ENCODE data around the gene USP11. TPM values are rescaled to one million over a fixed set of nuclear protein-coding genes. Genes with fewer than 3 reads are reported as not detected.

USP11 gene
- total and polyA plus RNA-seq, 2 experiments from 2014 or later: 64.2 to 65.1 TPM

- Mint-ChIP-seq H3K4me1 (peaks cover 3% of the 10 kb centered on the region; the same call in 2 of the 3 replicates), H3K27ac (no peak overlapping the region), H3K9me3 (no peaks in the 10 kb centered on the region), H3K27me3 (ENCODE audit: insufficient read depth, low read depth, poor library complexity) (peaks cover 6% of the 10 kb centered on the region), H3K4me3 (no peak overlapping the region), H3K36me3 (ENCODE audit: low read depth) (no peaks in the 10 kb centered on the region)
- no peak overlapping the region for H3K27ac ChIP-seq (ENCODE audit: low read depth)
- H3K79me2 ChIP-seq (replicated peaks; ENCODE audit: insufficient read depth): no peaks in the 10 kb centered on the region
- H3K4me2 ChIP-seq: no peak overlapping the region
- H3K36me3 ChIP-seq (ENCODE audit: insufficient read depth): no peaks in the 10 kb centered on the region
- ATAC-seq (no peak), DNase-seq (ENCODE audit: low spot score) (no peak)
- H2AFZ ChIP-seq: no peak overlapping the region
- no peaks in the 10 kb centered on the region for H3K9me2 ChIP-seq (ENCODE audit: insufficient read depth)
- H3K4me3 ChIP-seq: no peak overlapping the region
- no peaks in the 10 kb centered on the region for H3K4me1 ChIP-seq (ENCODE audit: insufficient read depth)
- H3K27me3 ChIP-seq (ENCODE audit: insufficient read depth): no peaks in the 10 kb centered on the region
- H3F3A ChIP-seq (replicated peaks; ENCODE audit: low read depth): no peaks in the 10 kb centered on the region
- no peak for TF ChIP-seq ZNF114 (CRISPR knock-in tag; IDR thresholded peaks at IDR 0.05)
- no peak for TF ChIP-seq EZH2 (IDR thresholded peaks at IDR 0.05; ENCODE audit: low read depth, unreplicated experiment)
- no peak for TF ChIP-seq STAT1 (IDR thresholded peaks at IDR 0.05; ENCODE audit: unreplicated experiment)
- TF ChIP-seq, protein P1, sequence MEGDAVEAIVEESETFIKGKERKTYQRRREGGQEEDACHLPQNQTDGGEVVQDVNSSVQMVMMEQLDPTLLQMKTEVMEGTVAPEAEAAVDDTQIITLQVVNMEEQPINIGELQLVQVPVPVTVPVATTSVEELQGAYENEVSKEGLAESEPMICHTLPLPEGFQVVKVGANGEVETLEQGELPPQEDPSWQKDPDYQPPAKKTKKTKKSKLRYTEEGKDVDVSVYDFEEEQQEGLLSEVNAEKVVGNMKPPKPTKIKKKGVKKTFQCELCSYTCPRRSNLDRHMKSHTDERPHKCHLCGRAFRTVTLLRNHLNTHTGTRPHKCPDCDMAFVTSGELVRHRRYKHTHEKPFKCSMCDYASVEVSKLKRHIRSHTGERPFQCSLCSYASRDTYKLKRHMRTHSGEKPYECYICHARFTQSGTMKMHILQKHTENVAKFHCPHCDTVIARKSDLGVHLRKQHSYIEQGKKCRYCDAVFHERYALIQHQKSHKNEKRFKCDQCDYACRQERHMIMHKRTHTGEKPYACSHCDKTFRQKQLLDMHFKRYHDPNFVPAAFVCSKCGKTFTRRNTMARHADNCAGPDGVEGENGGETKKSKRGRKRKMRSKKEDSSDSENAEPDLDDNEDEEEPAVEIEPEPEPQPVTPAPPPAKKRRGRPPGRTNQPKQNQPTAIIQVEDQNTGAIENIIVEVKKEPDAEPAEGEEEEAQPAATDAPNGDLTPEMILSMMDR (conservative IDR thresholded peaks at IDR 0.05; ENCODE audit: low read depth in 2 of 2): no peak
- TF ChIP-seq NANOG (IDR thresholded peaks at IDR 0.05; ENCODE audit: borderline replicate concordance): no peak
- no peak for TF ChIP-seq CREB1 (CRISPR knock-in tag; IDR thresholded peaks at IDR 0.05; ENCODE audit: low read depth)
- no peak for TF ChIP-seq POLR2AphosphoS5 (IDR thresholded peaks at IDR 0.05; ENCODE audit: low read depth)
- TF ChIP-seq ZNF331 (CRISPR knock-in tag; IDR thresholded peaks at IDR 0.05; ENCODE audit: low read depth): no peak
- TF ChIP-seq ETS1 (IDR thresholded peaks at IDR 0.05): no peak
- no peak for TF ChIP-seq REST (IDR thresholded peaks at IDR 0.05; ENCODE audit: unreplicated experiment)
- no peak for TF ChIP-seq JUNB (IDR thresholded peaks at IDR 0.05; ENCODE audit: unreplicated experiment)
- no peak for TF ChIP-seq EZH2phosphoT487 (IDR thresholded peaks at IDR 0.05; ENCODE audit: unreplicated experiment)
- TF ChIP-seq, protein P2, sequence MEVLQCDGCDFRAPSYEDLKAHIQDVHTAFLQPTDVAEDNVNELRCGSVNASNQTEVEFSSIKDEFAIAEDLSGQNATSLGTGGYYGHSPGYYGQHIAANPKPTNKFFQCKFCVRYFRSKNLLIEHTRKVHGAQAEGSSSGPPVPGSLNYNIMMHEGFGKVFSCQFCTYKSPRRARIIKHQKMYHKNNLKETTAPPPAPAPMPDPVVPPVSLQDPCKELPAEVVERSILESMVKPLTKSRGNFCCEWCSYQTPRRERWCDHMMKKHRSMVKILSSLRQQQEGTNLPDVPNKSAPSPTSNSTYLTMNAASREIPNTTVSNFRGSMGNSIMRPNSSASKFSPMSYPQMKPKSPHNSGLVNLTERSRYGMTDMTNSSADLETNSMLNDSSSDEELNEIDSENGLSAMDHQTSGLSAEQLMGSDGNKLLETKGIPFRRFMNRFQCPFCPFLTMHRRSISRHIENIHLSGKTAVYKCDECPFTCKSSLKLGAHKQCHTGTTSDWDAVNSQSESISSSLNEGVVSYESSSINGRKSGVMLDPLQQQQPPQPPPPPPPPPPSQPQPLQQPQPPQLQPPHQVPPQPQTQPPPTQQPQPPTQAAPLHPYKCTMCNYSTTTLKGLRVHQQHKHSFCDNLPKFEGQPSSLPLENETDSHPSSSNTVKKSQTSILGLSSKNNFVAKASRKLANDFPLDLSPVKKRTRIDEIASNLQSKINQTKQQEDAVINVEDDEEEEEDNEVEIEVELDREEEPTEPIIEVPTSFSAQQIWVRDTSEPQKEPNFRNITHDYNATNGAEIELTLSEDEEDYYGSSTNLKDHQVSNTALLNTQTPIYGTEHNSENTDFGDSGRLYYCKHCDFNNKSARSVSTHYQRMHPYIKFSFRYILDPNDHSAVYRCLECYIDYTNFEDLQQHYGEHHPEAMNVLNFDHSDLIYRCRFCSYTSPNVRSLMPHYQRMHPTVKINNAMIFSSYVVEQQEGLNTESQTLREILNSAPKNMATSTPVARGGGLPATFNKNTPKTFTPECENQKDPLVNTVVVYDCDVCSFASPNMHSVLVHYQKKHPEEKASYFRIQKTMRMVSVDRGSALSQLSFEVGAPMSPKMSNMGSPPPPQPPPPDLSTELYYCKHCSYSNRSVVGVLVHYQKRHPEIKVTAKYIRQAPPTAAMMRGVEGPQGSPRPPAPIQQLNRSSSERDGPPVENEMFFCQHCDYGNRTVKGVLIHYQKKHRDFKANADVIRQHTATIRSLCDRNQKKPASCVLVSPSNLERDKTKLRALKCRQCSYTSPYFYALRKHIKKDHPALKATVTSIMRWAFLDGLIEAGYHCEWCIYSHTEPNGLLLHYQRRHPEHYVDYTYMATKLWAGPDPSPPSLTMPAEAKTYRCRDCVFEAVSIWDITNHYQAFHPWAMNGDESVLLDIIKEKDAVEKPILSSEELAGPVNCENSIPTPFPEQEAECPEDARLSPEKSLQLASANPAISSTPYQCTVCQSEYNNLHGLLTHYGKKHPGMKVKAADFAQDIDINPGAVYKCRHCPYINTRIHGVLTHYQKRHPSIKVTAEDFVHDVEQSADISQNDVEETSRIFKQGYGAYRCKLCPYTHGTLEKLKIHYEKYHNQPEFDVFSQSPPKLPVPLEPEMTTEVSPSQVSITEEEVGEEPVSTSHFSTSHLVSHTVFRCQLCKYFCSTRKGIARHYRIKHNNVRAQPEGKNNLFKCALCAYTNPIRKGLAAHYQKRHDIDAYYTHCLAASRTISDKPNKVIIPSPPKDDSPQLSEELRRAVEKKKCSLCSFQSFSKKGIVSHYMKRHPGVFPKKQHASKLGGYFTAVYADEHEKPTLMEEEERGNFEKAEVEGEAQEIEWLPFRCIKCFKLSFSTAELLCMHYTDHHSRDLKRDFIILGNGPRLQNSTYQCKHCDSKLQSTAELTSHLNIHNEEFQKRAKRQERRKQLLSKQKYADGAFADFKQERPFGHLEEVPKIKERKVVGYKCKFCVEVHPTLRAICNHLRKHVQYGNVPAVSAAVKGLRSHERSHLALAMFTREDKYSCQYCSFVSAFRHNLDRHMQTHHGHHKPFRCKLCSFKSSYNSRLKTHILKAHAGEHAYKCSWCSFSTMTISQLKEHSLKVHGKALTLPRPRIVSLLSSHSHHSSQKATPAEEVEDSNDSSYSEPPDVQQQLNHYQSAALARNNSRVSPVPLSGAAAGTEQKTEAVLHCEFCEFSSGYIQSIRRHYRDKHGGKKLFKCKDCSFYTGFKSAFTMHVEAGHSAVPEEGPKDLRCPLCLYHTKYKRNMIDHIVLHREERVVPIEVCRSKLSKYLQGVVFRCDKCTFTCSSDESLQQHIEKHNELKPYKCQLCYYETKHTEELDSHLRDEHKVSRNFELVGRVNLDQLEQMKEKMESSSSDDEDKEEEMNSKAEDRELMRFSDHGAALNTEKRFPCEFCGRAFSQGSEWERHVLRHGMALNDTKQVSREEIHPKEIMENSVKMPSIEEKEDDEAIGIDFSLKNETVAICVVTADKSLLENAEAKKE (CRISPR knock-in tag; IDR thresholded peaks at IDR 0.05): no peak
- H4K20me1 ChIP-seq (replicated peaks; ENCODE audit: insufficient read depth): no peaks in the 10 kb centered on the region
These were observed 53.1 kb downstream of the USP11 start for GRCh38 chrX:47285836-47286320.
